Measurements from ENCODE around the gene CRYAA.

The CRYAA gene

DNA sequence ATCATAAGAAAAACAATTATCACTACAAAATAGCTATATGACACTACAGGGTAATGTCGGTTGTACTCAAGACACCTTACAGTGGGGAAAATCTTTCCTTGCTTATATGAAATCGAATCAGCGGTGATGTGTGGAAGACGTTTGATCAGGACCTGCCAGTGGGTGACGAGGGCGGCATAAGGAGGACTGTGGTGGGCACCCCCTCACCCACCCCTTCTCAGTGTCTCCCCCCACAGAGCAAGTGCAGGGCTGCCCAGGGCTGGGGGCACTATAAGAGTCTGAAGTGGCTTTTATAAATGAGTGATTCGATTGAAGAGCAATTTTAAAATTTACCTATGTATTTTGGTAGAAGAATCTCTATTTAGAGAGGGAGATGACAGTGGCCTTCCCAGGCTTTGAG, 35.8 kb downstream of the CRYAA start:
- DNase-seq: no peak

GRCh38 chr21:43206231-43207042, 37.6 kb downstream of the CRYAA start:
- DNase-seq: no peak

DNA sequence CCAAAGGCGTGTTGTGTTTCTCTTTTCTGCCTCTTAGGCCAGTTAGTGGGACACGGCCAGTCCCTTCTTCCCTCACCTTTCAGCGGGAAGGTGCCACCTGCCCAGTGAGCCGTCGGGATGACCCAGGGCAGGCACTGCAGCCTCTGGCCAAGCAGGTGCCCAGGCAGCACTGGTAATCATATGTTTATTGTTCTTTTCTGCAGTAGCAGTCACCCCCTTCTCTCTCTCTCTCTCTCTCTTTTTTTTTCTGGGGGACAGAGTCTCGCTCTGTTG, 38.2 kb downstream of the CRYAA start:
- no peak for DNase-seq

DNA sequence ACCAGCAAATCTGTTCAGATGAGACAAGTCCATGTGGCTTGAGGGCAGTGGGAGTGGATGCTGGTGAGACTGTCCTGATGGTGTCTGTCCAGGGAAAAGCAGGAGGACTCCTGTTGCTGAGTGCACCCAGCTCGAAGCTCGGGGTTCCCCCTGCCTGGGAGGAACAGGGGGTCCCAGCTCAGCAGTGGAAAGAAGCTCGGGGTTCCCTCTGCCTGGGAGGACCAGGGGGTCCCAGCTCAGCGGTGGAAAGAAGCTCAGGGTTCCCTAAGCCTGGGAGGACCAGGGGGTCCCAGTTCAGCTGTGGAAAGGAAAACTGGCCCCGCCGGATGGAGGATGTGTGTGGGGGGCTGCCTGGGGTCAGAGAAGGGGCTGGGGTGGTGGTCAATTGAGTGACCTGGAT, 39.1 kb downstream of the CRYAA start:
- DNase-seq: no peak

- no peak for DNase-seq
Observed at GRCh38 chr21:43208561-43209332, 39.9 kb downstream of the CRYAA start.

DNA sequence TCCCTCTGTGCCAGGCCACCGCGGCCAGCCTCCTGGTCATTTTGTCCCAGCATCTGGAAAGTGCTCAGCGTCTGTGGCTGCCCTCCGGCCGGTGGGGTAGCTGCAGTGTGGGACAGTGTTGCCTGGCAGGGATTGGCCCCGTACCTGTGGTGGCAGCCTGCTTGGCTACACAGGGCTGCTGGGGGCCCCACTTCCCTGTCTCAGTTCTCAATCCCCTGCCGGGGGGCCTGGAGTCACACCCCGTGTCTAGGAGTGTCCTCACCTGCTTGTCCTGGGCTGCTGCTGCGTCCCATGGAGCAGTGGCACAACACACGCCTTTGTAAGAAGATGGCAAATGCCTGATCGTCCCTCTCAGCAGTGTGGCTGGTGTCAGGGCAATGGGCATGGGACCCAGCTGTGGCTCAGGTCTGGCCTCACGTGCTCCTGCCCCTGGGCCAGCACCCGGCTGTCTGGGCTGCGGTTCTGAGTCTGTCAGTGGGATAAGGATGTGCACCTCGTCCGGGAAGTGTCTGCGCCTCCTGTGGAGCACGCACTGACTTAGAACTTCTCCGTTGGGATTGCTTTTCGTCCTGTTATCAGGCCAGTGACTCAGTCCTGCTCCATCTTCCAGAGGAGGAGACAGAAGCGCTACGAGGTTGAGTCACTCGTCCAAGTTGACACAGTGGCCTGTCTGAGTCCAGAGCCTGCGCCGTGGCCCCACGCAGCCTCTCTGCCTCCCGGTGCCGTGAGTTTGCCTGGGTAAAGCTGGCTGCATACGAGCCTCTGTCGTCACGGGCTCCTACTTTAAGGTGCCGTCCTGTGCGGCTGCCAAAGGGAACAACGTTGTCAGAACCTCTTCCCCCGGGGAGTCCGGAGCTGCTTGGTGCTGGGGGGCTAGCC, 41.0 kb downstream of the CRYAA start:
- DNase-seq: peak; percentile 56

DNA sequence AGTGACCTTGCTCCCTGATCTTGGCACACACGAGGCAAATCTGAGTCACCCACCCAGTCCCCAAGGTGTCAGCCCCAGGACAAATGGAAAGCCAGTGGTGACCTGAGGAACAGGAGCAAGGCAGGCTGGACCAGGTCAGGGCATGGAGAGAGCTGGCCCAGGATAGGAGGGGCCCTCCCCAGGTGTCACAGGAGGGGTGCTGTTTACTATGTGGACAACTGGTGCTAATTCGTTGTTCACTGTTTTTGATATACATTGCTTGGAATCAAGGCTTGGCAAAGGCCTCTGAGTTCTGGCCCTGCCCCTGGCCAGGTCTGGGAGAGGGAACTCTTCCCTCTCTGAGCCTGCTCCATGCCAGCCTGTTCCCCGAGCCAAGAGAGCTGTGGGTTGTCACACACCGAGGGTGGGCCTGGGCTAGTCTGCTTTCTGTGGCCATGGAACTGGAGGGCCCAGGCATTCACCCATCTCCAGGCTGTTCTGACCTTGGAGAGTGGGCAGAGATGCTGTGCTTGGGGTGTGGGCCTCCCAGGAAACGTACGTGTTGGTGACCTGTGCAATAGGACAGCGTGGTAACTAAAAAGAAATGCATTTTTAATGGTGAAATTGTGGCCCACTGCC, 41.8 kb downstream of the CRYAA start:
- no peak for DNase-seq

DNA sequence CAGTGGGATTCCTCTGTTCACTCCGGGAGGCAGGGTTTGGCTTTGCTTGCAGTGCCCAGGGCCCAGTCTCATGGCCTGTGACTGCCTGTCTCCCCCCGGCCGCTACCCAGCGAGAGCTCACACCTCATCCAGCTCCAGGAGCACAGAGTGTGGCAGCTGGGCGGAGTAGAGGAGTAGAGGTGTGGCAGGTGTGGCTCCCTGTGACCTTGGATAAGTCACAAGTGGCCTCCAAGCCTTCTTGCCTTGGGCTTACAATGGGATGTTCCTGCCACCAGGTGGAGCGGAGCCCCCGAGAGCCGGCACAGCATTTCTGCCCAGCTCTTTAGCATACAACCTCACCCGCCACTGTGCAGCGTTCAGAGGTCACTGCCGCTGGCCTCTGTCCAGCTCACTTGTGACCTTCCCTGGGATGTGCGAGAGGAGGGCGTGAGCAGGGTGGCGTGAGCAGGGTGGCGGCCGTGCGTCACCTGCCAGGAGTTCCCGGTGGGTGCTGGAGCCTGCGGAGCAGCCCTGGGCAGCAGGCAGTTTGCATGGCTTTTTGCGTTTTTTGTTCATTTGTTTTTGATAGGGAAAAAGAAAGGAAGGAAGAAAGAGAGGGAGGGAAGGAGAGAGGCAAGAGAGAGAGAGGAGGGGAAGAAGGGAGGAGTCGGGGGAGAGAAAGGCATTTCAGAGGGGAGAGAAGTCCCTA, 42.4 kb downstream of the CRYAA start:
- no peak for DNase-seq

- no peak for DNase-seq
Observed at GRCh38 chr21:43211760-43212115, 42.9 kb downstream of the CRYAA start.

Data from NCI-H226 (cell line).